Lower leg skin (tissue), 3 donors: ENCODE results near the gene MBD5.

Source experiments
- CTCF ChIP-seq, 3 donors: fragments of 450-650 bp; IDR thresholded peaks; one replicate each; pipeline ENCODE4 v1.5.1; 2016; ENCODE audit warnings: antibody characterized with exemption in 3 of 3, mild to moderate bottlenecking in 3 of 3, moderate library complexity in 2 of 3
- POLR2A ChIP-seq, 2 donors: fragments of 450-650 bp; IDR thresholded peaks; one replicate each; pipeline ENCODE4 v1.6.1; 2016 to 2017; ENCODE audit warnings: antibody characterized with exemption in 2 of 2, mild to moderate bottlenecking in 1 of 2, moderate library complexity in 1 of 2

- TF ChIP-seq POLR2A (IDR thresholded peaks at IDR 0.05) (no peak), CTCF (IDR thresholded peaks at IDR 0.05) (no peak)
Measured at GRCh38 chr2:148561389-148561788, 540.5 kb downstream of the MBD5 start.
